IPS-18a (cell line): ENCODE results near the gene PTPN4.

Experiments
- H3K27ac ChIP-seq: one replicate; pipeline ENCODE4 v1.5.1; 2013; ENCODE audit warnings: low read length
- H3K27me3 ChIP-seq: one replicate; pipeline ENCODE4 v1.6.1; 2013; ENCODE audit warnings: mild to moderate bottlenecking, low read length; ENCODE audit not compliant: control insufficient read depth, insufficient read depth
- H3K36me3 ChIP-seq: one replicate; pipeline ENCODE4 v1.6.1; 2013; ENCODE audit warnings: low read depth, low read length; ENCODE audit not compliant: control insufficient read depth
- H3K4me1 ChIP-seq: one replicate; pipeline ENCODE4 v1.6.1; 2013; ENCODE audit warnings: low read depth, low read length; ENCODE audit not compliant: control insufficient read depth
- H3K4me3 ChIP-seq: one replicate; pipeline ENCODE4 v1.5.1; 2013; ENCODE audit warnings: low read length
- H3K9ac ChIP-seq: one replicate; pipeline ENCODE4 v1.6.1; 2013; ENCODE audit warnings: mild to moderate bottlenecking, low read length, moderate library complexity
- H3K9me3 ChIP-seq: one replicate; pipeline ENCODE4 v1.6.1; 2013; ENCODE audit warnings: low read depth, low read length; ENCODE audit not compliant: control insufficient read depth

The PTPN4 gene

GRCh38 chr2:119769645-119770044 is 9.9 kb downstream of the PTPN4 start:
- no peaks in the 10 kb centered on the region for H3K36me3 ChIP-seq
- no peak overlapping the region for H3K27ac ChIP-seq
- no peak overlapping the region for H3K4me3 ChIP-seq
- peaks cover 40% of the 10 kb centered on the region for H3K4me1 ChIP-seq
- H3K9me3 ChIP-seq = no peaks in the 10 kb centered on the region
- H3K27me3 ChIP-seq = no peaks in the 10 kb centered on the region
- H3K9ac ChIP-seq = no peak overlapping the region

DNA sequence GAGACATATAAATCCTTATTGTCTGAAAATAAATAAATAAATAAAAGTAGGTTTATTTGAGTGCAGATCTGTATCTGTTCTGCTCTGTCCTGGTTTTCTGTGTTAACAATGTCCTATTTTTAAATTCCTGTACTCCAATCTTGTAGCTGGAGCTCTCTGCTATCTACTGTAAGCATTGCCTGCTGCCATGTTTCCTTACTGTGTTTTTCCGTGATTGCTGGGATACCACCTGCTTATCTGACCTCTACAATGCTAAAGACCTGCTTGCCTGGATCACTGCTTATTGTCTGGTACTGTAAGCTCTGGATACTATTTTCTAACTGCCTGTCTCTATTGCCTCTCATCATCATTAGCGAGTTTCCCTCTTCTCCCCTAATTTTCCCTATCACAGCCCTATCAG is 11.6 kb downstream of the PTPN4 start:
- H3K4me1 ChIP-seq = peaks cover 25% of the 10 kb centered on the region
- H3K27ac ChIP-seq = no peak overlapping the region
- no peak overlapping the region for H3K4me3 ChIP-seq
- no peaks in the 10 kb centered on the region for H3K9me3 ChIP-seq
- H3K9ac ChIP-seq = no peak overlapping the region
- H3K27me3 ChIP-seq = no peaks in the 10 kb centered on the region
- H3K36me3 ChIP-seq = peaks cover 3% of the 10 kb centered on the region

DNA sequence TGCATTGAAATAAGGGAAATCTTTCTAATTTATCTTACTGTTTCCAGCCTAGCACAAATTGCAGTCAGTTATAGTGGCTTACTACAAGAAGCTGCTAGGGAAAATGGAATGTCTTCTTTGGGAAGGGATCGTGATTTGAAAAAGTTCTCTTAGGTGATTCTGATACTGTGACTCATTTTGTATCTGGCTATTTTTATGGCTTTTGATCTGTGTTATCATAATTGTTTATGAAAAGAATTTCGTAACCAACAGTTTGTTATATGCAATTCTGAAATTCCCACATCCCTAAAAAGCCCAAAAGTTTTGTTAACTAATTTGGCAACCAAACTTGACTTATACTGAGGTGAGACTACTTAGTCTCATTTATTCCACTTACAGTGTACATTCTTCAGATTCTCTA is 12.4 kb downstream of the PTPN4 start:
- Histone ChIP-seq H3K4me1 (peaks cover 21% of the 10 kb centered on the region), H3K27ac (no peak overlapping the region), H3K36me3 (peaks cover 3% of the 10 kb centered on the region), H3K9ac (no peak overlapping the region), H3K27me3 (no peaks in the 10 kb centered on the region), H3K4me3 (no peak overlapping the region), H3K9me3 (no peaks in the 10 kb centered on the region)

DNA sequence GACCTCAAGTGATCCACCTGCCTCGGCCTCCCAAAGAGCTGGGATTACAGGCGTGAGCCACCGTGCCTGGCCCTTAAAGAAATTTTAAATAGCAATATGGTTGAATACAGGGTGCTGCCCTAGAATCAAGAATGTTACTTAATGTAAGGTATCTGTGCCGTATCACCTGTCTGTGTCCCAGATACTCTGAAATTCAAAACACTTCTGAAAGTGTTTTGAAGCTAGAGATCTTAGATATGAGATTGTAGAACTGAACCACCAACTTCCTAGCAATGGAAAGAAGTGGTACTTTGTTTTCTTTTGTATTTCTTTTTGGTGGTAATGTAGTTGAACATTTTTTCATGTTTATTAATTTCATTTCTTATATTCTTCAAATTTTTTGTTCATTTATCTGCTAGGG is 13.0 kb downstream of the PTPN4 start:
- Histone ChIP-seq H3K4me1 (peaks cover 17% of the 10 kb centered on the region), H3K9ac (no peak overlapping the region), H3K4me3 (no peak overlapping the region)

DNA sequence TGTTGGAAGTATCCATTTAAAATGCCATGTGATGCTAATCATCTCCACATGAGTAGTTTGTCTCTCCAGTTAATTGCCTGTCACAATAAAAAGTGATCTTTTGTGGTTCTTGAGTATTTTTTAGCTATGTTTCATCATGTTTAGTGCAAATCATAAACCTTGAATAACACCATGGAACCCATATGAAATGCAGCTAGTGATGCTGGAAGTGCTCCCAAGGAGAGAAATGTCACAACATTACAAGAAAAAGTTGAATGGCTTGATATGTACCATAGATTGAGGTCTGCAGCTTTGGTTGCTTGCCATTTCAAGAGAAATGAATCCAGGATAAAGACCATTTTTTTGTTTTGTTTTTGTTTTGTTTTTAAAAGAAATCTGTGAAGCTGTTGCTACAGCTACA is 14.3 kb downstream of the PTPN4 start:
- peaks cover 3% of the 10 kb centered on the region for H3K36me3 ChIP-seq
- H3K27me3 ChIP-seq = no peaks in the 10 kb centered on the region
- H3K4me3 ChIP-seq = no peak overlapping the region
- no peaks in the 10 kb centered on the region for H3K9me3 ChIP-seq
- no peak overlapping the region for H3K9ac ChIP-seq
- no peak overlapping the region for H3K27ac ChIP-seq
- H3K4me1 ChIP-seq = peaks cover 8% of the 10 kb centered on the region

More for the DNA sequence above, 13.0 kb downstream of the PTPN4 start:
- no peaks in the 10 kb centered on the region for H3K27me3 ChIP-seq
- H3K36me3 ChIP-seq = peaks cover 3% of the 10 kb centered on the region
- H3K27ac ChIP-seq = no peak overlapping the region
- H3K9me3 ChIP-seq = no peaks in the 10 kb centered on the region

DNA sequence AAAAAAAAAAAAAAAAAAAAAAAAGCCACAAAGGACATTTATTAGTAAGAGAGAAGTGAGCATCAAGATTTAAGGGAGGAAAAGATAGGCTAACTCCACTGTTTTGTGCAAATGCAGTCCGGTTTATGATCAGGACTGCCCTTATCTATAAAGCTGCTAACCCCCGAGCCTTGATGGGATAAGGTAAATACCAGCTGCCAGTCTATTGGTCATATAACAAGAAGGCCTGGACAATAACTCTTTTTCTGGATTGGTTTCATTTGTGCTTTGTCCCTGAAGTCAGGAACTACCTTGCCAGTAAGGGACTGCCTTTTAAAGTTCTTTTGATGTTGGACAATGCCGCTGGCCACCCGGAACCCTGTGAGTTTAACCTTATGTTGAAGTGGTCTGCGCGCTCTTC is 15.4 kb downstream of the PTPN4 start:
- Histone ChIP-seq H3K4me3 (no peak overlapping the region), H3K27ac (no peak overlapping the region), H3K27me3 (no peaks in the 10 kb centered on the region), H3K9ac (no peak overlapping the region), H3K4me1 (peaks cover 8% of the 10 kb centered on the region), H3K36me3 (peaks cover 3% of the 10 kb centered on the region), H3K9me3 (no peaks in the 10 kb centered on the region)

DNA sequence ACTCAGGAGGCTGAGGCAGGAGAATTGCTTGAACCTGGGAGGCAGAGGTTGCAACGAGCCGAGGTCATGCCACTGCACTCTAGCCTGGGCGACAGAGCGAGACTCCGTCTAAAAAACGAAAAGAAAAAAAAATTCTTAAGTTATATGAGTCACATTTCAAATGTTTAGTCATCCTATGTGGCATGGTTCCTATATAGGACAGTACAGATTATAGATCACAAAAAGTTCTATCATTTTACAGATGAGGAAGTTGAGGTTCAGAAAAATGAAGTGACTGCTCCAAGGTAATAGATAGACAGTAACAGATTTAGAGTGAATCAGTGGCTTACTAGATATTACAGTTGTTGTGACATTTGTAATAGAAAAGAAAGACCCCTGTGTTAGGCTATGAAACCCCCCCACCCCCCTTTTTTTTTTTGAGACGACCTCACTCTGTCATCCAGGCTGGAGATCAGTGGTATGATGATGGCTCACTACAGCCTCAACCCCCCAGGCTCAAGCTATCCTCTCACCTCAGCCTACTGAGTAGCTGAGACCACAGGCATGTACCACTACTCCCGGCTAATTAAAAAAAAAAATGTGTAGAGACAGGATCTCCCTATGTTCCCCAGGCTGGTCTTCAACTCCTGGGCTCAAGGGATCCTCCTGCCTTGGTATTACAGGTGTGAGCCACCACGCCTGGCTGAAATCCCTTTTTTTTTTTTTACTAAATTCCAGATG is 22.7 kb downstream of the PTPN4 start:
- no peak overlapping the region for H3K4me3 ChIP-seq
- H3K4me1 ChIP-seq = peaks cover 8% of the 10 kb centered on the region
- no peaks in the 10 kb centered on the region for H3K36me3 ChIP-seq
- H3K9ac ChIP-seq = no peak overlapping the region
- no peaks in the 10 kb centered on the region for H3K27me3 ChIP-seq
- no peaks in the 10 kb centered on the region for H3K9me3 ChIP-seq
- no peak overlapping the region for H3K27ac ChIP-seq

DNA sequence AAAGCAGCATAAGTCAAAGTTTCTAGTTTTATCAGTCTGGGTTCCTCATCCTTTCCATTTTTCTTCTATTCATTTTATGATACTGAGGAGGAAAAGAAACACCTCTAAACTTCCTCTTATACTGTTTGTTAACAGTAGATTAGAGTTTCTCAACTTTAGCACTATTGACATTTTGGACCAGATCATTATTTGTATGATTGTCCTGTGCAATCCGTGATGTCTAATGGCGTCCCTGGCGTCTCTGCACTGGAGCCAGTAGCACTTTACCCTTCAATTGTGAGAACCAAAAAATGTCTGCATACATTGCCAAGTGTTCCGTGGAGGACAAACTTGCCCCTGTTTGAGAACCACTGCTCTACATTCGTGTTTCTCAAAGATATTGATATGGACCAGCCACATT is 25.2 kb downstream of the PTPN4 start:
- Histone ChIP-seq H3K4me3 (no peak overlapping the region), H3K4me1 (peaks cover 8% of the 10 kb centered on the region), H3K9me3 (no peaks in the 10 kb centered on the region), H3K36me3 (no peaks in the 10 kb centered on the region), H3K27ac (no peak overlapping the region), H3K27me3 (no peaks in the 10 kb centered on the region), H3K9ac (no peak overlapping the region)

- H3K27ac ChIP-seq = no peak overlapping the region
- H3K4me3 ChIP-seq = no peak overlapping the region
- H3K9ac ChIP-seq = no peak overlapping the region
- H3K27me3 ChIP-seq = no peaks in the 10 kb centered on the region
- H3K4me1 ChIP-seq = peaks cover 8% of the 10 kb centered on the region
- H3K36me3 ChIP-seq = no peaks in the 10 kb centered on the region
- H3K9me3 ChIP-seq = no peaks in the 10 kb centered on the region
Observed at GRCh38 chr2:119786295-119786694, 26.6 kb downstream of the PTPN4 start.

- H3K4me1 ChIP-seq = peaks cover 21% of the 10 kb centered on the region
- H3K9ac ChIP-seq = no peak overlapping the region
- H3K9me3 ChIP-seq = peaks cover 2% of the 10 kb centered on the region
- no peaks in the 10 kb centered on the region for H3K27me3 ChIP-seq
- H3K36me3 ChIP-seq = no peaks in the 10 kb centered on the region
- H3K27ac ChIP-seq = no peak overlapping the region
- H3K4me3 ChIP-seq = no peak overlapping the region
Observed at GRCh38 chr2:119788752-119789151, 29.0 kb downstream of the PTPN4 start.

DNA sequence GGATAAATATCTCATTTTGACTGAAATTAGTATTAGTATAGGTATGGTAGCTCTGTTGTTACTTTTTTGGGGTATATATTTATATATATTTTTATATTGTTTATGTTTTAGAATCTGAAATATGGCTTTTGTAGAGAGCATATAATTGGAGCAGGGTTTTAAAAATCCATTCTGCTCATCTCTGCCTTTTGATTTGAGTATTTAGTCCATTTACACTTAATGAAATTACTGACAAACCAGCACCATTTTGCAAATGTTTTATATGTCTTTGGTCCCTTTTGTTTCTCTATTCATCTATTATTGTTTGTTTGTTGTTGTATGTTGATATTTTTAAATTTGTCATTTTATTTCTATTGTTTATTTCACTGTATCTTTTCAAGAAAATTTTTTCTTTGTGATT is 30.7 kb downstream of the PTPN4 start:
- H3K27ac ChIP-seq = no peak overlapping the region
- H3K9ac ChIP-seq = no peak overlapping the region
- H3K4me1 ChIP-seq = peaks cover 33% of the 10 kb centered on the region
- no peak overlapping the region for H3K4me3 ChIP-seq
- H3K27me3 ChIP-seq = no peaks in the 10 kb centered on the region
- H3K9me3 ChIP-seq = peaks cover 2% of the 10 kb centered on the region
- H3K36me3 ChIP-seq = no peaks in the 10 kb centered on the region

GRCh38 chr2:119792907-119793312 is 33.2 kb downstream of the PTPN4 start:
- H3K27ac ChIP-seq = peak overlapping the region; percentile 86
- H3K4me1 ChIP-seq = peaks cover 37% of the 10 kb centered on the region
- no peaks in the 10 kb centered on the region for H3K27me3 ChIP-seq
- peak overlapping the region; percentile 39 for H3K9ac ChIP-seq
- H3K9me3 ChIP-seq = peaks cover 2% of the 10 kb centered on the region
- H3K4me3 ChIP-seq = peak overlapping the region; percentile 6
- H3K36me3 ChIP-seq = no peaks in the 10 kb centered on the region
